PC-3 (cell line): ENCODE measurements around the gene PGP. TPM values are rescaled to one million over a fixed set of nuclear protein-coding genes. Genes with fewer than 3 reads are reported as not detected.

Experiments
- ATAC-seq: fragments of 200-7000 bp; cut with Tn5 transposase; 2 replicates; pipeline ENCODE4 v1.9.1; 2020; ENCODE audit warnings: mild to moderate bottlenecking, moderate library complexity
- BruUV-seq: library from RNA; stranded (reverse); fragments of 400-500 nt; replicated peaks from 2 replicates; lab custom pipeline; 2021; lab: Mats Ljungman, UMichigan
- CTCF ChIA-PET: fragments of 300-600 bp; sonication (Branson Sonifier 250); formaldehyde crosslinking; loops from one replicate; lab custom pipeline; 2022; ENCODE audit warnings: antibody characterized with exemption; lab: Charles Lee
- POLR2A ChIA-PET: fragments of 300-600 bp; sonication (Branson Sonifier 250); formaldehyde crosslinking; loops from one replicate; lab custom pipeline; 2022; ENCODE audit warnings: antibody characterized with exemption; ENCODE audit not compliant: unreplicated experiment; lab: Charles Lee
- DNase-seq: peaks from one replicate; pipeline ENCODE4 v3.0.0-alpha.2; 2015
- H2AFZ ChIP-seq: fragments of 300-600 bp; sonication (generic); 2 replicates; pipeline ENCODE4 v1.6.0; 2016; ENCODE audit warnings: antibody characterized with exemption, low read length
- H3F3A ChIP-seq: fragments of 300-600 bp; sonication (generic); one replicate; pipeline ENCODE4 v1.6.0; 2017; ENCODE audit warnings: antibody characterized with exemption, low read length, control low read depth, mild to moderate bottlenecking; ENCODE audit not compliant: unreplicated experiment
- H3K27ac ChIP-seq: fragments of 300-600 bp; sonication (generic); 2 replicates; pipeline ENCODE4 v1.5.1; 2016; ENCODE audit warnings: mild to moderate bottlenecking, low read length
- H3K27me3 ChIP-seq: fragments of 300-600 bp; sonication (generic); 2 replicates; pipeline ENCODE4 v1.6.1; 2016; ENCODE audit warnings: low read length, mixed read lengths
- H3K36me3 ChIP-seq: fragments of 300-600 bp; sonication (generic); 2 replicates; pipeline ENCODE4 v1.6.1; 2016; ENCODE audit warnings: low read depth, mixed run types, low read length, mixed read lengths
- H3K4me1 ChIP-seq: fragments of 300-600 bp; sonication (generic); 2 replicates; pipeline ENCODE4 v1.5.1; 2016; ENCODE audit warnings: low read length; ENCODE audit not compliant: insufficient read depth
- H3K4me2 ChIP-seq: fragments of 300-600 bp; sonication (generic); 2 replicates; pipeline ENCODE4 v1.6.0; 2016; ENCODE audit warnings: low read length
- H3K4me3 ChIP-seq: fragments of 300-600 bp; sonication (generic); 2 replicates; pipeline ENCODE4 v1.5.1; 2016; ENCODE audit warnings: mild to moderate bottlenecking, low read length, mixed read lengths
- H3K79me2 ChIP-seq: fragments of 300-600 bp; sonication (generic); 2 replicates; pipeline ENCODE4 v1.6.1; 2017; ENCODE audit warnings: low read length, mixed read lengths
- H3K9ac ChIP-seq: fragments of 300-600 bp; sonication (generic); 2 replicates; pipeline ENCODE4 v1.6.0; 2016; ENCODE audit warnings: mild to moderate bottlenecking, low read length
- H3K9me2 ChIP-seq: fragments of 300-600 bp; sonication (generic); replicated peaks from 2 replicates; pipeline ENCODE4 v1.6.1; 2016; ENCODE audit warnings: mixed run types, low read length, mixed read lengths
- H3K9me3 ChIP-seq: fragments of 300-600 bp; sonication (generic); 2 replicates; pipeline ENCODE4 v1.6.1; 2016; ENCODE audit warnings: low read length, mixed read lengths
- H4K20me1 ChIP-seq: fragments of 300-600 bp; sonication (generic); 2 replicates; pipeline ENCODE4 v1.6.1; 2016; ENCODE audit warnings: low read length, mixed read lengths
- CTCF ChIP-seq: fragments of 300-600 bp; sonication (generic); conservative IDR thresholded peaks from 2 replicates; pipeline ENCODE4 v1.5.1; 2017; ENCODE audit warnings: antibody characterized with exemption, low read depth, mild to moderate bottlenecking, low read length
- EZH2 ChIP-seq: fragments of 300-600 bp; sonication (generic); IDR thresholded peaks from one replicate; pipeline ENCODE4 v1.6.1; 2017; ENCODE audit warnings: antibody characterized with exemption, mild to moderate bottlenecking, low read length; ENCODE audit not compliant: unreplicated experiment
- EZH2phosphoT487 ChIP-seq: fragments of 300-600 bp; sonication (generic); IDR thresholded peaks from 2 replicates; pipeline ENCODE4 v1.6.1; 2018; ENCODE audit warnings: mild to moderate bottlenecking, antibody characterized with exemption, low read length, borderline replicate concordance
- intact Hi-C: fragments of 100-400 bp; cut with micrococcal nuclease; formaldehyde crosslinking; loops from 2 replicates; pipeline ENCODE4 v1.9.0; 2023
- total RNA-seq: library from RNA; depleted of rRNA; stranded (reverse); fragments of >200 nt; gene quantifications from 2 replicates; pipeline ENCODE4 v1.2.3, GENCODE V29; 2014

Gene PGP
- total RNA-seq, 1 experiment from 2014 or later = 46.0 TPM

GRCh38 chr16:2212362-2213324 lies 2.0 kb downstream of the PGP start:
- H3K79me2 ChIP-seq = peaks cover 32% of the 10 kb centered on the region
- TF ChIP-seq EZH2 (no peak), CTCF (no peak), EZH2phosphoT487 (no peak)
- no peak overlapping the region for H2AFZ ChIP-seq
- H3K4me3 ChIP-seq = peak overlapping the region; percentile 92
- no peaks in the 10 kb centered on the region for H3K36me3 ChIP-seq
- H3K9me3 ChIP-seq = no peaks in the 10 kb centered on the region
- TSS peak; percentile 52 for BruUV-seq
- no peaks in the 10 kb centered on the region for H3K9me2 ChIP-seq
- H3K4me2 ChIP-seq = peak overlapping the region; percentile 100
- peaks cover 12% of the 10 kb centered on the region for H4K20me1 ChIP-seq
- DNase-seq (peak; percentile 76), ATAC-seq (peak; percentile 34)
- peak overlapping the region; percentile 70 for H3K9ac ChIP-seq
- no peaks in the 10 kb centered on the region for H3K27me3 ChIP-seq
- H3K27ac ChIP-seq = peak overlapping the region; percentile 40; the same call in 1 of the 2 replicates
- ChIA-PET CTCF (no interaction called here), POLR2A (no interaction called here)
- intact Hi-C loops = no loop called here
- no peaks in the 10 kb centered on the region for H3F3A ChIP-seq
- peaks cover 13% of the 10 kb centered on the region for H3K4me1 ChIP-seq

- no peak overlapping the region for H3K9ac ChIP-seq
- ATAC-seq = no peak
- H3F3A ChIP-seq = no peaks in the 10 kb centered on the region
- intact Hi-C loops = no loop called here
- TF ChIP-seq EZH2 (no peak), CTCF (no peak), EZH2phosphoT487 (no peak)
- H3K27ac ChIP-seq = no peak overlapping the region
- H3K9me2 ChIP-seq = no peaks in the 10 kb centered on the region
- CTCF ChIA-PET = no interaction called here
- H3K27me3 ChIP-seq = no peaks in the 10 kb centered on the region
- peak overlapping the region; percentile 100 for H3K4me2 ChIP-seq
- peaks cover 13% of the 10 kb centered on the region for H3K4me1 ChIP-seq
- DNase-seq = no peak
- H3K4me3 ChIP-seq = peak overlapping the region; percentile 92; the same call in 1 of the 2 replicates
- peaks cover 12% of the 10 kb centered on the region for H4K20me1 ChIP-seq
- H3K79me2 ChIP-seq = peaks cover 39% of the 10 kb centered on the region
- POLR2A ChIA-PET = no interaction called here
- BruUV-seq = no TSS peak
- no peaks in the 10 kb centered on the region for H3K9me3 ChIP-seq
- H2AFZ ChIP-seq = no peak overlapping the region
- H3K36me3 ChIP-seq = no peaks in the 10 kb centered on the region
Observed at GRCh38 chr16:2211923-2212347, 2.7 kb downstream of the PGP start.
